Measurements from ENCODE around the gene DYDC2.

DNA sequence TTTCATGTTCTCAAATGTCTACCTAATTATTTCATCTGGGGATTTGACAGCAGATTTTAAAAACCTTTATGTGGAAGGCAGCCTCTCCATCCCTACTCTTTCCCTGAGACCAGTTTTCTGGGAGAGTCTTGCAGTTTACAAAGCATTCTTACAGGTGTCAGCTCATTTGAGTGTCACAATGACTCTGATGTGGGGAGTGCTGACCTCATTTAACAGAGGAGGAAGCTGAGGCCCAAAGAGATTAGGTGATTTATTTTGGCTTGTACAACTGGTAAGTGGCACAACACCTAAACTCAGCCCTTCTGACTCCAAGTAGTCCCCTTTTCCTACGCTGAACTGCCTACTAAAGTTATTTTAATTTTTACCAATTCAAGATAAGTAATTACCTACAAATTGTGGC is 33.9 kb upstream of the DYDC2 start:
- TF ChIP-seq, protein P1, sequence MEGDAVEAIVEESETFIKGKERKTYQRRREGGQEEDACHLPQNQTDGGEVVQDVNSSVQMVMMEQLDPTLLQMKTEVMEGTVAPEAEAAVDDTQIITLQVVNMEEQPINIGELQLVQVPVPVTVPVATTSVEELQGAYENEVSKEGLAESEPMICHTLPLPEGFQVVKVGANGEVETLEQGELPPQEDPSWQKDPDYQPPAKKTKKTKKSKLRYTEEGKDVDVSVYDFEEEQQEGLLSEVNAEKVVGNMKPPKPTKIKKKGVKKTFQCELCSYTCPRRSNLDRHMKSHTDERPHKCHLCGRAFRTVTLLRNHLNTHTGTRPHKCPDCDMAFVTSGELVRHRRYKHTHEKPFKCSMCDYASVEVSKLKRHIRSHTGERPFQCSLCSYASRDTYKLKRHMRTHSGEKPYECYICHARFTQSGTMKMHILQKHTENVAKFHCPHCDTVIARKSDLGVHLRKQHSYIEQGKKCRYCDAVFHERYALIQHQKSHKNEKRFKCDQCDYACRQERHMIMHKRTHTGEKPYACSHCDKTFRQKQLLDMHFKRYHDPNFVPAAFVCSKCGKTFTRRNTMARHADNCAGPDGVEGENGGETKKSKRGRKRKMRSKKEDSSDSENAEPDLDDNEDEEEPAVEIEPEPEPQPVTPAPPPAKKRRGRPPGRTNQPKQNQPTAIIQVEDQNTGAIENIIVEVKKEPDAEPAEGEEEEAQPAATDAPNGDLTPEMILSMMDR (optimal IDR thresholded peaks at IDR 0.05 in 1 of 3, IDR thresholded peaks at IDR 0.05 in 1 of 3, conservative IDR thresholded peaks at IDR 0.05 in 1 of 3; ENCODE audit: extremely low read depth in 1 of 3, insufficient read depth in 2 of 3, low read length in 3 of 3) = no peak
- no peak for TF ChIP-seq EZH2 (IDR thresholded peaks at IDR 0.05; ENCODE audit: low read length)

All from keratinocyte (primary cell).